HG03575 (cell line): ENCODE data around the gene ASCL4.

ENCODE experiments used
- ATAC-seq: cut with Tn5 transposase; IDR thresholded peaks from one replicate; pipeline ENCODE4 v1.9.1; 2021; ENCODE audit not compliant: unreplicated experiment, insufficient number of reproducible peaks, low FRiP score; ENCODE audit errors: extremely low read depth

Gene ASCL4

DNA sequence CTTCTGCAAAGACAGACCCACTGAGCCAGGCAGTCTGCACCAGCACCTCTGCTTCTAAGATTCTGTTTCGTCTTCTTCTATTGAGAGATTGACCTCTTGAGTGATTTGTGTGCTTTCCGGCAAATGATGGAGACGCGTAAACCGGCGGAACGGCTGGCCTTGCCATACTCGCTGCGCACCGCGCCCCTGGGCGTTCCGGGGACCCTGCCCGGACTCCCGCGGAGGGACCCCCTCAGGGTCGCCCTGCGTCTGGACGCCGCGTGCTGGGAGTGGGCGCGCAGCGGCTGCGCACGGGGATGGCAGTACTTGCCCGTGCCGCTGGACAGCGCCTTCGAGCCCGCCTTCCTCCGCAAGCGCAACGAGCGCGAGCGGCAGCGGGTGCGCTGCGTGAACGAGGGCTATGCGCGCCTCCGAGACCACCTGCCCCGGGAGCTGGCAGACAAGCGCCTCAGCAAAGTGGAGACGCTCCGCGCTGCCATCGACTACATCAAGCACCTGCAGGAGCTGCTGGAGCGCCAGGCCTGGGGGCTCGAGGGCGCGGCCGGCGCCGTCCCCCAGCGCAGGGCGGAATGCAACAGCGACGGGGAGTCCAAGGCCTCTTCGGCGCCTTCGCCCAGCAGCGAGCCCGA is 703 bp downstream of the ASCL4 start:
- no peak for ATAC-seq

DNA sequence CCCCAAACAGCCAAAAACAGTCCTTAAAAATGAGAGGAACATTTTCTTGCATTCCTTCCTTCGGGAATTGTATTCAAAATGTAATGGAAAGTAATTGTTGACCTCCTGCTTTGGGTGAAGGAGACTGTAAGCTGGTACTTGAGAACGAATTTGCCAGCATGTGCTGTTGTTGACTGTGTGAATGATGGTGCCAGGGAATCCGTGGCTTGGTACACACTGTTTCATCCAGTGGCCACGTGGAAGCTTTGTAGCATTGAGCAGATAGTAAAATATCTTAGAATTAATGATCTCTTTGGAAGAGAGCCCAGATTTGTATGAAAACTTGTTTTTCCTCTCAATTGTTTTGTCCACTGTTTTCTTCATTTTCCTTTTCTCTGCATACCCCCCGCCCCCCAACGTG is 1.7 kb downstream of the ASCL4 start:
- no peak for ATAC-seq

DNA sequence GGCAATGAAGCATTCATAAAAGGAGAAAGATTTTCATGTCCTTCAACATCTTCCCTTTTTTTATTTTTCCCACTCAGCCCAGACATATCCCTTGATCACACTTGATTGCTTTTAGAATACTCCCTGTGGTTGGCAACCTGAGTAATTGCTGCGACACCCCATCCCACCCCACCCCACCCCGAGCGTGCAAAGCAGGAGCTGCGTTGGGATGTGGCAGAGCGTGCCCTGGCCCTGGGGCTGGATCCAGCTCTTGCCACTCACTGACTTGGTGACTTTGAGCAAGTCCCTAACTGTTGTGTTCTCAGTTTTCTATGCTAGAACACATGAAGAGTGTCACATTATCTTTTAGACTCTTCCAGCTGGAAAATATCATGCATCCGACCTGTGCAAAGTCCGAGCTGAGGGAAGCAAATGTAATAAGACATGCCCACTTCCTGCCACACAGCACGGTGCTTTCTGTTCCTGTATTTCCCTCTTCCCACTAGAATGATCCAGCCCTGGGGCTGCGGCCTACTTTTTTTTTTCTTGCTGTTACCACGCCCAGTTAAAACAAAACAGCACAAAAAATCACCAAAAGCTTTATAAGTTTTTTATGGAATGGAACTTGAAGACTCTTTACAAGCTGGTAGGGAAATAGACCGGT is 4.0 kb downstream of the ASCL4 start:
- no peak for ATAC-seq

DNA sequence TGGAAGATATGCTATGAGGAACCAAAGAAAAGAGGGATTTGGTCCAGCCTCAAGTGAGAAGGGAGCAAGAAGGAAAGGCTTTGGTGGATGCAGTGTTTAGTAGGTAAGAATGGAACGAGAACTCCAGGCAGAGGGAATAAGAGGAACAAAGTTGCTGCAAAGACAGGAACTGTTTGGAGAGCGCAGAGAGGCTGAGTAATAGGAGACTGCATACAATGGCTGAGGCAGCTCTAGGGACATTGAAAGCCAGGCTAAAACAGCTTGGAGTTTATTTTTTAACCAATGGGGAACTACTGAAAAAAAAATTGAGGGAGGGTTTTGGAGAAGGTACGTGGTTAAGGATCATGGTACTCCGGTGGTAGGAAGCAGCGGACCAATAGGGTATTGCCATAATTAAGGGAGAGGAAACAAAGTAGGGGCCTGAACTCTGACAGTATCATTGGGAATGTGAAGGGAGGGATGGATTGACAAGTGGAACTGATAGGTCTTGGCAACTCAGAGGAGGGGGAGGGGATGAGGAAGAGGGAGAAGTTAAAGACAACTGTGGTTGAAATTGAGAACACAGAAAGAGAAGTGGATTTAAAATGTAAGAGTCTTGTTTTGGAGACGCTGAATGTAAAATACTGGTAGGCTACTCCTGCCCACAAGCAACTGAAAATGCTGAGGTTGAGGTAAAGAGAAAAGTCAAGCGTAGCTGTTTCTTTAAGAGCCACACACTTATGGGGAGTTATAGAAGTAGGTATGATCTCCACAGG is 4.8 kb downstream of the ASCL4 start:
- peak; percentile 52 for ATAC-seq

GRCh38 chr12:107780298-107780697 is 5.8 kb downstream of the ASCL4 start:
- no peak for ATAC-seq

DNA sequence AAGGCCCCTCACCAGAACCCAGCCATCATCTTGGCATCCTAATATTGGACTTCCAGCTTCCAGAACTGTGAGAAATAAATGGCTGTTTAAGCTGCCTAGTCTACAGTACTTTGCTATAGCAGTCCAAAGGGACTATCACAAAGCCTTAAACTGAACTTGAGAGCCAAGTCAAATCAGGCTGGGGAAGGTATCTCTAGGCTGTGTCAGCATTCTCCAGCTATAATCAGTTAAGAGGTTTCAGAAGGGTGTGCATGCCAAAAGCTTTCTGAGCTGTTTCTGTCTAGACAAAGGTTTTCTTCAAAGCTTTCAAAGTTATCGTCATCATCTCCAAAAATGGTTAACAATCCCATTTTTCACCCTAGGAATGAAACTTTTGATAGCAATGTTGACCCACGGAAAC is 7.6 kb downstream of the ASCL4 start:
- no peak for ATAC-seq

DNA sequence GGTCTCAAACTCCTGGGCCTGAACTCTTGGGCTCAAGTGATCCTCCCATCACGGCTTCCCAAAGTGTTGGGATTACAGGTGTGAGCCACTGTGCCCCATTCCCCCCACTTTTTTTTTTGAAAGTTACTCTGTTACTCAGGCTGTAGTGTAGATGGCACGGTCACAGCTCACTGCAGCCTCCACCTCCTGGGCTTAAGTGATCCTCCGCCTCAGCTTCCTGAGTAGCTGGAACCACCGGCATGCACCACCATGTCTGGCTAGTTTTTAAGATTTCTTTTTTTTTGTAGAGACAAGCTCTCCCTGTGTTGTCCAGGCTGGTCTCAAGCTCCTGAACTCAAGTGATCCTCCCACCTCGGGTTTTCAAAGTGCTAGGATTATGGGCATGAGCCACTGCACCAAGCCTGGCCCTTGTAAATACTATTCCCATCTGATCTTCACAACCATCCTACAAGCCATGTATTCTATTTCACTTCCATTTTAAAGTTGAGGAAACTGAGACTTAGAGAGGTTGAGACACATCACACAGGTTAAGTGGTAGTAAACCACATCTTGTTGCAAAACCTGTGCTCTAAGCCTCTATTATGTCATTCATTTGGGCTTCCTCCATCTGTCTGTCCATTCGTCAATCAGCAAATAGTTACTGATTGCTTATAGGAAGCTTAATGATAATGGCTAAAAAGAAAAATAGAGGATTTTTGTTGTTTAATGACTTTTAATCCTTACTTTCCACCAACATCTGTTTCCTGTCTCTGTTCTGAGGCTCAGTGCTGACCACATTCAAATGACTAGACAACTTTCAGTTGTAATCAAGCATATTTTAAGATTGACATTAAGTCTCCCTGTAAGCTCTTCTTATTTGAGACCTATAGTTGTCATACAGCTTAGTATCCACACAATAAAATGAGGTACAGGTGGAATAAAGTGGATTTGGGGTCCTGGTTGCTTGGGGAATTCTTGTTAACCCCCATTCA is 9.2 kb downstream of the ASCL4 start:
- ATAC-seq, result no peak

DNA sequence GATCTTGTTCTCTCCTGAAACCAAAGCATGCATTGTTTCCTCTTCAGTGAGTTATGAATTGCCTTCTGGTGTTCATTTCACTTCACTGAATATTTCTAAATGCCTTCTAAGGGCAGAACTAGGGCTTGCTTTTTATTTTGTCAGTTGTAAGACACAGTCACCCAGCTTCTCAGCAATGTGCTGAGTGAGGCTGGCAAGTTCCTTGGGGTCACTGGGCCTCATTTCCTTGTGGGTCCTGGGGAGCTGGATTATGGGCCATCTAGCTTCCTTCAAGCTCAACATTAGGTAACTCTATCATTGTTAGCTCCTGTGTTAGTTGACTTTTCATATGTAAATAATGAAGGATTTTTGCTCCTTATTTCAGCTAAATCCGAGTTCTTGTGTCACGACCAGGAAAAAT is 13.8 kb downstream of the ASCL4 start:
- ATAC-seq, result no peak

GRCh38 chr12:107788690-107789458 is 14.4 kb downstream of the ASCL4 start:
- ATAC-seq, result no peak

GRCh38 chr12:107791465-107792089 is 17.1 kb downstream of the ASCL4 start:
- no peak for ATAC-seq

GRCh38 chr12:107794451-107794850 is 19.9 kb downstream of the ASCL4 start:
- no peak for ATAC-seq

DNA sequence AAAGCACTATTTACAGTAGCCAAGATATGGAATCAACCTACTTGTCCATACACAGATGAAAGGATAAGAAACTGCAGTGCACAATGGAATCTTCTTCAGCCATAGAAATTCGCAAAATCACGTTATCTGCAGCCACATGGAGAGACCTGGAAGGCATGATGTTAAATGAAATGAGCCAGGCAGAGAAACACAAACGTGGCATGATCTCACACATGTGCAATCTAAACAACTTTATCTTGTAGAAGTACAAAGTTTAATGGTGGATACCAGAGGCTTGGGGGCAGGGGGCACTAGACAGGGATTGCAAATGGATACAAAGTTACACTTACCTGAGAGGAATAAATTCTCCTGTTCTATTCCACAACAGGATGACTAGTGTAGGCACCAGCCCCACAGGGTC is 24.1 kb downstream of the ASCL4 start:
- ATAC-seq, result no peak

GRCh38 chr12:107801150-107801549 is 26.6 kb downstream of the ASCL4 start:
- no peak for ATAC-seq

DNA sequence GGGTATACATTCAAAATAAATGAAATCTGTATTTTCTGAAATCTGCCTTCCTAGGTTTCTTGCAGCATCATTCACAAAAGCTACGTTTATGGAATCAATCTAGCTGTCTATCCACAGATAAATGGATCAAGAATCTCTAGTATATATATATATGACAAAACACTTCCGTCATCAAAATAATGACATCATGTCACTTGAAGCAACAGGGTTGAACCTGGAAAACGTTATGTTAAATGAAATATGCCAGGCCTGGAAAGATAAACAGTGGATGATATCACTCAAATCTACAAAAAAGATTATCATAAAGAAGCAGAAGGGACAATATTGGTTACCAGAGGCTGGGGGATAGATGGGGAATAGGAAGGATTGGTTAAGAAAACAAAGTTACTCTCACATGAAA is 28.6 kb downstream of the ASCL4 start:
- ATAC-seq, result no peak

DNA sequence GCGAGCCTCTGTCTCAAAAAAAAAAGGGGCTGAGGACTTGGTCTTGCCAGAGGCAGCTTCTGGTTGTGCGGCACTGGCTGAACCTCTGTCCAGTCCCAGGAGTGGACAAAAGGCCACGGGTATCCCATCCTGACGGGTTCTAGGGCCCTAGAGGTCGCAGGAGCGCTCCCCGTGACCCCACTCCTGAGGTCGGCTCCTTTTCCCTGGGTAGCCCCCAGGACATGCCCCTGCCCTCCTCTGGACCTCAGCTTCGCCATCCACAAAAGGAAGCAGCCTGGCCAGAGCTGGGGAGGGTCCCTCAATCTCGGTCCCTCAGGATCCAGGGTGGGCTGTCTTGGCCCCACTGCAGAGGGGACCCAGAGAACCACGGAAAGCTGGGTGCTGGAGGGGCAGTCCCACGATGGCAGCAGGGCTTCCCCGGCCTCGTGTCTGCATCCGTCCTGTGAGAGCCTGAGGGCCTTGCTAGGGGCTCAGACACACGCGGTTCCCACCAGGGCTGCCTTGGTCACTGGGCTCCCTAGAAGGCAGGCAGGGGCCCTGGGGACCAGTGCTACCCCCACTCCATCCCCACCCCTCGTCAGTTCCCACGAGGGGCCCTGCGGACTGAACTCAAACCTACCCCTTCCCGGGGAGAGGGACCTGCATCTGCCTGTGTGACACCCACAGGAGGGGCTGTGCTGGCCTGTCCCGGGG is 31.1 kb downstream of the ASCL4 start:
- ATAC-seq, result no peak

DNA sequence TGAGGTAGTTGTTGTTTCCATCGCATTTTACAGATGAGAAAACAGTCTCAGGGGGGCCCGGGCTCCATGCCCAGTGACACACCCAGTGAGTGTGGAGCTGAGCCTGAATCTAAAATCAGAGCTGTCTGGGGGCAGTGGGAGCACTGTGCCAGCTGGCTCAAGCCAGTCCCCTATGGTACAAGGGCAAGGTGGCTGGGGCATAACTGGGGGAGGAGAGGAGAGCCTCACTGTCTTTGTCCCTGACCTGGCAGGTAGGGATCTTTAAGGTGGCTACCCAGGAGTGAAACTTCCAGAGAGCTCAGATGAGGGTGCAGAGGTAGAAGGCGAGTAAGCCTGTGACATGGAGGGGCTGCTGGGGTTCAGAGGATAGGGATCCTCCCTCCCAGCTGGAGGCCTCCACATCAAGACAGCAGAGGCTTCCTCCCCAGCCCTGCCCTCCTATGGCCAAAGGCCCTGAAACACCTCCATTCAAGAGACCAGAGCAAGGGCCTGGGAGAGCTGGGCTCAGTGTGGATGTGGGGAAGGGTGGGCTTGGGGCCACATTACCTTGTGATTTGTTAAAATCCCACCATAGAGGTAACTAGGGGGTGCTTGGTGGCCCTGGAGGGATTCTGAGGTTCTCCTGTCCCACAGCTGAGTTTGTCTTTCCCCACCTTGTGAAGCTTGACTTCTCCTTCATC is 33.1 kb downstream of the ASCL4 start:
- ATAC-seq, result no peak

DNA sequence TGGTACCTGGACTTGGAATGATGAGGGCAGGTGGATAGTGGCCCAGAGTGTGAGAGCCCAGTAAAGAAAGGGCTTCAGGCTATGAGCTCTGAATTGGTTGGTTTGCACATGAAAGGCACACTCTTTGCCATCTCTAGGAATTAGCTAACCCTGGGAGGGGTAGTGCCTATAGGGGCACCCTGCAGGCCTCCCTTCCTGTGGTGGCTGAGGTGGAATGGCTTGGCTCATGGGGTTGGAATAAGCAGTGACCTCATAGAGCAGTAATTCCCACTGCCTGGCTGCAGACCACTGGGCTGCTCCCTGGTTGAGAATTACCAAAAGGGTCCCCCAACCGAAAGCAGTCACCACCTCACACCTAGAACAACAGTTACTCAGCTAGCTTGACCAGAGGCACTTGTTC is 42.7 kb downstream of the ASCL4 start:
- no peak for ATAC-seq
